Measurements from ENCODE around the gene ABHD16B. TPM values are rescaled to one million over a fixed set of nuclear protein-coding genes. Genes with fewer than 3 reads are reported as not detected.

ABHD16B gene
- total RNA-seq, 1 donor from 2014 or later, result not detected

DNA sequence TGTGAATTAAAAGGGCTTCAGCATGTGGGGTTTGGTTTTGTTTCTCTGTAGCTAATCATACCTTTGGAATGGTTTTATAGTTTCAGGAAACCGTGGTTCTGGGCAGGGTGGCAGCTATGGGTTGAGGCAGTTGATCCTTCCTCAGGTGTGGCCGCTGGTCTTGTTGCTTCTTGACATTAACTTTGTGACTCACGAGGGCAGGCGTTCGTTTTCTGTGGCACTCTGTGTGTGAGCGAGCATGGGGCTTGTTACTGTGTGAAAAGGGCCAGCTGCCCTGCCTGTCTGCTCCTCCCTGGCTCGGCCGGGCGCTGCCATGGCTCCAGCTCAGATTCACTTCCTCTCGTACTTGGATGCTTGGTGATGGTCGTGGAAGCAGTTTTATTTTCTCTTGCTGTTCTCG lies 49.9 kb downstream of the ABHD16B start:
- intact Hi-C loops (cut with micrococcal nuclease), result no loop called here
- DNase-seq (no peak), ATAC-seq (no peak)

Other genes with a start within 250 kb of the ABHD16B start
- gene GMEB2, start 234.4 kb upstream of the ABHD16B start, total RNA-seq, result 5.9 TPM
- 5.5 TPM for gene STMN3, start 208.1 kb upstream of the ABHD16B start, total RNA-seq
- 9.9 TPM for gene RTEL1, start 203.2 kb upstream of the ABHD16B start, total RNA-seq
- 0.64 TPM for gene TNFRSF6B, start 164.8 kb upstream of the ABHD16B start, total RNA-seq
- gene ARFRP1, start 153.5 kb upstream of the ABHD16B start, total RNA-seq, result 46.5 TPM
- gene ZGPAT, start 153.5 kb upstream of the ABHD16B start, total RNA-seq, result 16.2 TPM
- gene LIME1, start 124.8 kb upstream of the ABHD16B start, total RNA-seq, result 2.7 TPM
- 104 TPM for gene SLC2A4RG, start 121.7 kb upstream of the ABHD16B start, total RNA-seq
- 13.1 TPM for gene ZBTB46, start 30.2 kb upstream of the ABHD16B start, total RNA-seq
- 78.0 TPM for gene TPD52L2, start 3.8 kb downstream of the ABHD16B start, total RNA-seq
- gene DNAJC5, start 33.6 kb downstream of the ABHD16B start, total RNA-seq, result 47.3 TPM
- gene UCKL1, start 94.9 kb downstream of the ABHD16B start, total RNA-seq, result 59.9 TPM
- gene ZNF512B, start 108.4 kb downstream of the ABHD16B start, total RNA-seq, result 14.0 TPM
- gene SAMD10, start 118.1 kb downstream of the ABHD16B start, total RNA-seq, result 6.4 TPM
- 50.6 TPM for gene PRPF6, start 119.6 kb downstream of the ABHD16B start, total RNA-seq
- 0.35 TPM for gene C20orf204, start 174.7 kb downstream of the ABHD16B start, total RNA-seq
- 36.8 TPM for gene SOX18, start 188.1 kb downstream of the ABHD16B start, total RNA-seq
- gene TCEA2, start 201.7 kb downstream of the ABHD16B start, total RNA-seq, result 35.6 TPM
- gene RGS19, start 218.0 kb downstream of the ABHD16B start, total RNA-seq, result 5.4 TPM
- gene OPRL1, start 218.6 kb downstream of the ABHD16B start, total RNA-seq, result 0.27 TPM
- not detected for gene LKAAEAR1, start 222.9 kb downstream of the ABHD16B start, total RNA-seq
- gene NPBWR2, start 246.1 kb downstream of the ABHD16B start, total RNA-seq, result not detected

All from left ventricle myocardium superior (tissue), 1 donor.